GM19351 (cell line): ENCODE measurements around the gene SIL1.

ENCODE experiments used
- ATAC-seq: cut with Tn5 transposase; IDR thresholded peaks from one replicate; pipeline ENCODE4 v1.9.1; 2021; ENCODE audit warnings: mild to moderate bottlenecking, moderate library complexity; ENCODE audit not compliant: unreplicated experiment

Gene SIL1

GRCh38 chr5:139146809-139147482, 51.2 kb downstream of the SIL1 start:
- no peak for ATAC-seq

- no peak for ATAC-seq
Observed at GRCh38 chr5:139141446-139142204, 56.5 kb downstream of the SIL1 start.

- ATAC-seq = no peak
Observed at GRCh38 chr5:139140591-139141071, 57.5 kb downstream of the SIL1 start.

GRCh38 chr5:139138809-139139208, 59.4 kb downstream of the SIL1 start:
- ATAC-seq = no peak

- ATAC-seq = no peak
Observed at GRCh38 chr5:139138109-139138508, 60.1 kb downstream of the SIL1 start.

- ATAC-seq = no peak
Observed at GRCh38 chr5:139137697-139138096, 60.5 kb downstream of the SIL1 start.

GRCh38 chr5:139134906-139135305, 63.3 kb downstream of the SIL1 start:
- no peak for ATAC-seq

GRCh38 chr5:139133282-139133681, 64.9 kb downstream of the SIL1 start:
- ATAC-seq = no peak

- no peak for ATAC-seq
Observed at GRCh38 chr5:139132515-139132914, 65.7 kb downstream of the SIL1 start.

- ATAC-seq = no peak
Observed at GRCh38 chr5:139131921-139132432, 66.2 kb downstream of the SIL1 start.

GRCh38 chr5:139131465-139131864, 66.7 kb downstream of the SIL1 start:
- ATAC-seq = no peak

GRCh38 chr5:139131062-139131461, 67.1 kb downstream of the SIL1 start:
- ATAC-seq = no peak

- no peak for ATAC-seq
Observed at GRCh38 chr5:139130214-139130613, 68.0 kb downstream of the SIL1 start.

GRCh38 chr5:139126711-139127111, 71.5 kb downstream of the SIL1 start:
- ATAC-seq = no peak

- no peak for ATAC-seq
Observed at GRCh38 chr5:139125991-139126390, 72.2 kb downstream of the SIL1 start.

GRCh38 chr5:139124774-139125520, 73.2 kb downstream of the SIL1 start:
- ATAC-seq = no peak

- ATAC-seq = no peak
Observed at GRCh38 chr5:139121120-139121519, 77.0 kb downstream of the SIL1 start.

GRCh38 chr5:139120521-139120920, 77.6 kb downstream of the SIL1 start:
- no peak for ATAC-seq

GRCh38 chr5:139118804-139119203, 79.4 kb downstream of the SIL1 start:
- ATAC-seq = no peak

- ATAC-seq = no peak
Observed at GRCh38 chr5:139117342-139117884, 80.8 kb downstream of the SIL1 start.

GRCh38 chr5:139116100-139116655, 82.0 kb downstream of the SIL1 start:
- ATAC-seq = no peak
